ENCODE measurements around the gene ATP8A2.

DNA sequence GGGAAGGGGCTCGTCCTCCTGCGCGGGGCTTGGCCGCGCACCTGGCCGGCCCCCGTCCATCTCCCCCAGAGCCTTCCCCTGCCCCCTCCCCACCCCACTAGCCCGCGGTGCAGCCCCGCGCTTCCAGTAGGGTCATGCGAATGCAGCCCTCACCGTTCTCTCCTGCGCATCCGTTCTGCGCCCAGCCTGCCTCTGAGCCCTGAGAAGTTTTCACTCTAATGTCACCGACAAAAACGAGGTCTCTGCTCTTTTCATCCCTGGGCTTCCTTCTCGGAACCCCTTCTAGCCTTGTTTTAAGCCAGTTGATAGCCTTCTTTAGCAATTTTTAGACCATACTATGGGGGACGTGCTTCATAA is 97.4 kb downstream of the ATP8A2 start:
- TF ChIP-seq, protein P1, sequence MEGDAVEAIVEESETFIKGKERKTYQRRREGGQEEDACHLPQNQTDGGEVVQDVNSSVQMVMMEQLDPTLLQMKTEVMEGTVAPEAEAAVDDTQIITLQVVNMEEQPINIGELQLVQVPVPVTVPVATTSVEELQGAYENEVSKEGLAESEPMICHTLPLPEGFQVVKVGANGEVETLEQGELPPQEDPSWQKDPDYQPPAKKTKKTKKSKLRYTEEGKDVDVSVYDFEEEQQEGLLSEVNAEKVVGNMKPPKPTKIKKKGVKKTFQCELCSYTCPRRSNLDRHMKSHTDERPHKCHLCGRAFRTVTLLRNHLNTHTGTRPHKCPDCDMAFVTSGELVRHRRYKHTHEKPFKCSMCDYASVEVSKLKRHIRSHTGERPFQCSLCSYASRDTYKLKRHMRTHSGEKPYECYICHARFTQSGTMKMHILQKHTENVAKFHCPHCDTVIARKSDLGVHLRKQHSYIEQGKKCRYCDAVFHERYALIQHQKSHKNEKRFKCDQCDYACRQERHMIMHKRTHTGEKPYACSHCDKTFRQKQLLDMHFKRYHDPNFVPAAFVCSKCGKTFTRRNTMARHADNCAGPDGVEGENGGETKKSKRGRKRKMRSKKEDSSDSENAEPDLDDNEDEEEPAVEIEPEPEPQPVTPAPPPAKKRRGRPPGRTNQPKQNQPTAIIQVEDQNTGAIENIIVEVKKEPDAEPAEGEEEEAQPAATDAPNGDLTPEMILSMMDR (IDR thresholded peaks at IDR 0.05), result no peak
- no peak for TF ChIP-seq POLR2A (IDR thresholded peaks at IDR 0.05)
- TF ChIP-seq POLR2AphosphoS5 (IDR thresholded peaks at IDR 0.05), result no peak
